HG02588 (cell line): Measurements from ENCODE around the gene CRIP3.

Experiments used
- ATAC-seq: cut with Tn5 transposase; IDR thresholded peaks from one replicate; pipeline ENCODE4 v1.9.1; 2021; ENCODE audit warnings: mild to moderate bottlenecking, moderate library complexity; ENCODE audit not compliant: unreplicated experiment

Gene CRIP3

DNA sequence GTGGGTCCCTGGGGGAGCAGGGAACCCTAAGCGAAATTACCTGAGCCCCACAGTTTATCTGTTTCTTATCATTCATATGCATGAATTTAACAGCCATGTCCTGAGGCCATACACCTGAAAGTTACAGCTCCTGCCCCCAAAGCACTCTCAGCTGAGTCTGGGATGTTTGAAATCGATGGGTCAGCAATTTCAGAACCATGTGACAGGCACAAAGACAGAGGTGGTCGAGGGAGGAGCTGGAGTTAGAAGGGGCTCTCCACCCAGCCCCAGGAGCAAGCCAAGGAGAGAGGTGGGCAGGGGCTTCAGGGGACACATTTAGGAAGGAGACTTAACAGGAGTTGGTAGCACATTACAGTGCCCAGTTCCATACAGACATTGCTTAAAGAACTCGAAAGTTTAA is 50.4 kb downstream of the CRIP3 start:
- ATAC-seq, result no peak

DNA sequence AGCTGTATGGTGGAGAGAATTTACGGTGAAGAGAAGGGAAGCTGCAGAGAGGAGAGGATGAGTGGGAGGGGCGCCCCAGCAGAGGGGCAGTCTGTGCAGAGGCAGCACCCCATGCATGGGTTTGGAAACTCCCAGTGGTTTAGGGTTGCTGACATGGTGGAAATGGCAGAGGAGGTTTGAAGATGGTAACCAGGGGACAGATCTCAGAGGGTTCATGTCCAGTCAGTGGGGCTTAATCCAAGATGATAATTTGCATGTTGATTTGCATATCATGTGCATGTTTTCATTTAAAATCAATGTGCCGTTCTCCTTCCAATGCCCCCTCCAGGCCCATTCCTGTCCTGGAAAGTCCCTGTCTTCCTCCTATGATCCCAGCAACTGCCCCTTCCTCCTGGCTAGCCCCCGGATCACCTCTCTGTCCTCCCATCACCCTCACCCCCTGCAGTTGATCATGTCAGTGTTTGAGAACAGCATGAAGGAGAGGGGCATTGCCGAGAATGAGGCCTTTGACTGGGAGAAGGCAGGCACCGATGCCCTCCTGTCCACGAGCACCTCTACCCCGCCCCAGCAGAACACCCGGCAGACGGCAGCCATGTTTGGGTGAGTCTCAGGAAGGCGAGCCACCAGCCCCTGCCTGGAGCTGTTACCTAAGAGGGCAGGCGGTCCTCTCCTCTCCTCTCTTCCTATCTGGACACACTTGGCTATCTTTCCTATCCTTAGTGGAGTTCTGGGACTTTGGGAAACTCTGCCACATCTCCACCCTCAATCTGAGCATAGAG is 51.1 kb downstream of the CRIP3 start:
- no peak for ATAC-seq

- no peak for ATAC-seq
Observed at GRCh38 chr6:43256670-43257366, 51.8 kb downstream of the CRIP3 start.
